K562 (cell line): ENCODE results near the gene SORCS2. TPM values are rescaled to one million over a fixed set of nuclear protein-coding genes. Genes with fewer than 3 reads are reported as not detected.

Experiments used
- SNIP1 ChIP-seq: fragments of 450-650 bp; IDR thresholded peaks from 2 replicates; pipeline ENCODE4 v1.7.1; 2017; ENCODE audit warnings: low read depth, mild to moderate bottlenecking
- polyA plus RNA-seq, 8 experiments: library from polyadenylated mRNA; depleted of rRNA in 4 of 8; stranded (reverse) in 5 of 8; unstranded in 3 of 8; fragments of >200 nt; fragmentation: Nextera tagmentation in 2 of 8; fragmentation: Illumina TruSeq in 1 of 8; extraction: Ambion mirVana in 2 of 8; extraction: Trizol in 1 of 8; gene quantifications; 2 replicates each; pipeline versions ENCODE4 v1.2.1 to v1.2.3, GENCODE V29; 2011 to 2014; ENCODE audit warnings: inconsistent platforms in 1 of 8, missing spikeins in 1 of 8
- total RNA-seq, 7 experiments: library from RNA; depleted of rRNA in 6 of 7; stranded (reverse); fragments of >200 nt in 6 of 7; fragmentation: Illumina TruSeq in 2 of 7; extraction: Trizol in 2 of 7; gene quantifications; 2 replicates each; pipeline versions ENCODE4 v1.2.1 to v1.2.3, GENCODE V29; 2011 to 2021; ENCODE audit warnings: low replicate concordance in 1 of 7
- TF ChIP-seq, protein P1 (sequence below): IDR thresholded peaks from 2 replicates; pipeline ENCODE4 v1.6.1; 2011; ENCODE audit warnings: borderline replicate concordance, low read depth, mild to moderate bottlenecking, moderate library complexity, low read length; ENCODE audit not compliant: insufficient read depth, poor library complexity, severe bottlenecking
- TF ChIP-seq, protein P2 (sequence below): fragments of 200-800 bp; sonication (Bioruptor generic); IDR thresholded peaks from 2 replicates; pipeline ENCODE4 v1.6.1; 2017; ENCODE audit warnings: missing genetic modification characterization, missing compliant biosample characterization

The SORCS2 gene
- total and polyA plus RNA-seq, 9 of the 15 experiments (the other 6 are each of a cell fraction or from before 2014, with no cell fraction given), result not detected

DNA sequence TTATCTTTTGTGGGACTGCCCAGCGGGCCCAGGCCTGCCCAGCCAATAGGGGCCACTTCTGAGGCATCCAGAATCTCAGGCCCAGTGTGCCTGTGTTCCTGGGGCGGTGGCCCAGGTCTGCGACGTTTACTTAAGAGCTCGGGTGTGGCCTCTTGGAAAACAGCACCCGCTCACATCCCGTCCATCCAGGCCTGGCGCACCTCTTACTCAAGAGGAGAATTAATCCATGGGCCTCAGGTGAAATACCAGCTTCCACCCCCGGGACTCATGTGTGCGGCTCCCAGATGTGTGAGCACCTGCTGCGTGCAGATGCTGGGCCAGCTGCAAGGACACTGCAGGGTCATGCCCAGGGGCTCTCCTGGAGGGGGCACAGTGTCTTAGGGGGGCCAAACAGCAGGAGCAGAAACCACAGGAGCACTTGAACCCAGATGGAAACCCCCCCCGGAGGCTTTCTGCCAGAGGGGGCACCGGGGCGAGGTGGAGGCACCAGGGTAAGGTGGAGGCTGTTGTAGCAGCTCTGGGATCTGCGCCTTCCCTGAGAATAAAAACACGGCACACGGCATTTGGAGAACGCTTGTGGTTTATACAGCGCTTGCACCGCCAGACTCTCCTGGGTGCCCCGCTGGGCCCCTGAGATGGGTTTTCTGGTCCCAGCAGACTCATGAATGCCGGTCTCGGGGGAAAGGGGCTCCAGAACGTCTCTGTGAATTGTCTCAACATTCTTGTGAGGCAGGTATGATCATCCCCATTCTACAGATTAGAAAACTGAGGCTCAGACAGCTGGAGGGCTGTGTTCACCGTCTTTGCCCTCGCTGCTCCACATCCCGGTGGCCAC lies 239.6 kb downstream of the SORCS2 start (continued):
- TF ChIP-seq, protein P1, sequence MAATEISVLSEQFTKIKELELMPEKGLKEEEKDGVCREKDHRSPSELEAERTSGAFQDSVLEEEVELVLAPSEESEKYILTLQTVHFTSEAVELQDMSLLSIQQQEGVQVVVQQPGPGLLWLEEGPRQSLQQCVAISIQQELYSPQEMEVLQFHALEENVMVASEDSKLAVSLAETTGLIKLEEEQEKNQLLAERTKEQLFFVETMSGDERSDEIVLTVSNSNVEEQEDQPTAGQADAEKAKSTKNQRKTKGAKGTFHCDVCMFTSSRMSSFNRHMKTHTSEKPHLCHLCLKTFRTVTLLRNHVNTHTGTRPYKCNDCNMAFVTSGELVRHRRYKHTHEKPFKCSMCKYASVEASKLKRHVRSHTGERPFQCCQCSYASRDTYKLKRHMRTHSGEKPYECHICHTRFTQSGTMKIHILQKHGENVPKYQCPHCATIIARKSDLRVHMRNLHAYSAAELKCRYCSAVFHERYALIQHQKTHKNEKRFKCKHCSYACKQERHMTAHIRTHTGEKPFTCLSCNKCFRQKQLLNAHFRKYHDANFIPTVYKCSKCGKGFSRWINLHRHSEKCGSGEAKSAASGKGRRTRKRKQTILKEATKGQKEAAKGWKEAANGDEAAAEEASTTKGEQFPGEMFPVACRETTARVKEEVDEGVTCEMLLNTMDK, result no peak
- TF ChIP-seq SNIP1, result no peak
- TF ChIP-seq, protein P2, sequence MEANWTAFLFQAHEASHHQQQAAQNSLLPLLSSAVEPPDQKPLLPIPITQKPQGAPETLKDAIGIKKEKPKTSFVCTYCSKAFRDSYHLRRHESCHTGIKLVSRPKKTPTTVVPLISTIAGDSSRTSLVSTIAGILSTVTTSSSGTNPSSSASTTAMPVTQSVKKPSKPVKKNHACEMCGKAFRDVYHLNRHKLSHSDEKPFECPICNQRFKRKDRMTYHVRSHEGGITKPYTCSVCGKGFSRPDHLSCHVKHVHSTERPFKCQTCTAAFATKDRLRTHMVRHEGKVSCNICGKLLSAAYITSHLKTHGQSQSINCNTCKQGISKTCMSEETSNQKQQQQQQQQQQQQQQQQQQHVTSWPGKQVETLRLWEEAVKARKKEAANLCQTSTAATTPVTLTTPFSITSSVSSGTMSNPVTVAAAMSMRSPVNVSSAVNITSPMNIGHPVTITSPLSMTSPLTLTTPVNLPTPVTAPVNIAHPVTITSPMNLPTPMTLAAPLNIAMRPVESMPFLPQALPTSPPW (CRISPR knock-in tag), result no peak
